Breast epithelium (tissue), 4 donors: ENCODE data around the gene PDGFA. TPM values are rescaled to one million over a fixed set of nuclear protein-coding genes. Genes with fewer than 3 reads are reported as not detected.
A peak's percentile ranks its signal among the peaks of the same experiment; 100 is the strongest.

ENCODE experiments used
- DNase-seq, 2 donors: peaks; one replicate each; pipeline ENCODE4 v3.0.0-alpha.2; 2019; ENCODE audit warnings: low spot score in 2 of 2
- H3K27ac ChIP-seq, 2 donors: fragments of 200-600 bp; sonication (generic) in 1 of 2; one replicate each; pipeline ENCODE4 v1.5.1; 2016 to 2019; ENCODE audit warnings: mild to moderate bottlenecking in 1 of 2
- H3K27me3 ChIP-seq, 2 donors: fragments of 200-600 bp; sonication (generic) in 1 of 2; one replicate each; pipeline versions ENCODE4 v1.5.1 to v1.6.0; 2017 to 2019; ENCODE audit warnings: control low read depth in 1 of 2, mild to moderate bottlenecking in 1 of 2
- H3K36me3 ChIP-seq: fragments of 200-600 bp; one replicate; pipeline ENCODE4 v1.5.1; 2019
- H3K4me1 ChIP-seq, 2 donors: fragments of 200-600 bp; sonication (generic); one replicate each; pipeline ENCODE4 v1.5.1; 2016 to 2019; ENCODE audit warnings: control low read depth in 1 of 2
- H3K4me3 ChIP-seq, 3 donors: fragments of 200-600 bp; sonication (generic); 1 replicate in 2 of 3; 2 replicates in 1 of 3; pipeline ENCODE4 v1.5.1; 2016 to 2019; ENCODE audit warnings: mild to moderate bottlenecking in 3 of 3, moderate library complexity in 2 of 3
- H3K9me3 ChIP-seq, 2 donors: fragments of 200-600 bp; sonication (generic) in 1 of 2; one replicate each; pipeline ENCODE4 v1.5.1; 2016 to 2019; ENCODE audit warnings: control low read depth in 1 of 2
- POLR2A ChIP-seq: fragments of 450-650 bp; IDR thresholded peaks from one replicate; pipeline ENCODE4 v1.6.1; 2016; ENCODE audit warnings: antibody characterized with exemption, mild to moderate bottlenecking, moderate library complexity
- POLR2AphosphoS5 ChIP-seq, 3 donors: sonication (generic); formaldehyde crosslinking; IDR thresholded peaks; one replicate each; pipeline ENCODE4 v1.6.1; 2017; ENCODE audit warnings: antibody characterized with exemption in 3 of 3
- intact Hi-C: fragments of 100-400 bp; cut with DNase I; formaldehyde crosslinking; loops from one replicate; pipeline ENCODE4 v1.15.1; 2023; ENCODE audit warnings: low total_unique reads
- total RNA-seq, 3 donors: library from RNA; depleted of rRNA; stranded (reverse); fragments of >200 nt; gene quantifications; one replicate each; pipeline ENCODE4 v1.1.0, GENCODE V29; 2016
- TF ChIP-seq, protein P1 (sequence below), 3 donors: fragments of 450-650 bp; IDR thresholded peaks; one replicate each; pipeline ENCODE4 v1.5.1; 2016 to 2017; ENCODE audit warnings: antibody characterized with exemption in 3 of 3, mild to moderate bottlenecking in 3 of 3, moderate library complexity in 3 of 3

PDGFA gene
- total RNA-seq, 3 donors from 2014 or later = 19.8 to 33.4 (median 31.2) TPM

- Histone ChIP-seq H3K27ac (peak overlapping the region; percentile 84 to 90), H3K4me1 (peaks cover 6 to 9% of the 10 kb centered on the region in 2 donors), H3K36me3 (no peaks in the 10 kb centered on the region), H3K4me3 (peak overlapping the region; percentile 66 to 92 (median 76)), H3K27me3 (peaks cover 0 to 28% of the 10 kb centered on the region in 2 donors), H3K9me3 (no peaks in the 10 kb centered on the region)
- intact Hi-C loops = no loop called here
- no peak for DNase-seq
- TF ChIP-seq, protein P1, sequence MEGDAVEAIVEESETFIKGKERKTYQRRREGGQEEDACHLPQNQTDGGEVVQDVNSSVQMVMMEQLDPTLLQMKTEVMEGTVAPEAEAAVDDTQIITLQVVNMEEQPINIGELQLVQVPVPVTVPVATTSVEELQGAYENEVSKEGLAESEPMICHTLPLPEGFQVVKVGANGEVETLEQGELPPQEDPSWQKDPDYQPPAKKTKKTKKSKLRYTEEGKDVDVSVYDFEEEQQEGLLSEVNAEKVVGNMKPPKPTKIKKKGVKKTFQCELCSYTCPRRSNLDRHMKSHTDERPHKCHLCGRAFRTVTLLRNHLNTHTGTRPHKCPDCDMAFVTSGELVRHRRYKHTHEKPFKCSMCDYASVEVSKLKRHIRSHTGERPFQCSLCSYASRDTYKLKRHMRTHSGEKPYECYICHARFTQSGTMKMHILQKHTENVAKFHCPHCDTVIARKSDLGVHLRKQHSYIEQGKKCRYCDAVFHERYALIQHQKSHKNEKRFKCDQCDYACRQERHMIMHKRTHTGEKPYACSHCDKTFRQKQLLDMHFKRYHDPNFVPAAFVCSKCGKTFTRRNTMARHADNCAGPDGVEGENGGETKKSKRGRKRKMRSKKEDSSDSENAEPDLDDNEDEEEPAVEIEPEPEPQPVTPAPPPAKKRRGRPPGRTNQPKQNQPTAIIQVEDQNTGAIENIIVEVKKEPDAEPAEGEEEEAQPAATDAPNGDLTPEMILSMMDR (IDR thresholded peaks at IDR 0.05) = no peak
- TF ChIP-seq POLR2A (no peak), POLR2AphosphoS5 (IDR thresholded peaks at IDR 0.05) (no peak)
These were observed 1.6 kb downstream of the PDGFA start for GRCh38 chr7:517774-518629.

DNA sequence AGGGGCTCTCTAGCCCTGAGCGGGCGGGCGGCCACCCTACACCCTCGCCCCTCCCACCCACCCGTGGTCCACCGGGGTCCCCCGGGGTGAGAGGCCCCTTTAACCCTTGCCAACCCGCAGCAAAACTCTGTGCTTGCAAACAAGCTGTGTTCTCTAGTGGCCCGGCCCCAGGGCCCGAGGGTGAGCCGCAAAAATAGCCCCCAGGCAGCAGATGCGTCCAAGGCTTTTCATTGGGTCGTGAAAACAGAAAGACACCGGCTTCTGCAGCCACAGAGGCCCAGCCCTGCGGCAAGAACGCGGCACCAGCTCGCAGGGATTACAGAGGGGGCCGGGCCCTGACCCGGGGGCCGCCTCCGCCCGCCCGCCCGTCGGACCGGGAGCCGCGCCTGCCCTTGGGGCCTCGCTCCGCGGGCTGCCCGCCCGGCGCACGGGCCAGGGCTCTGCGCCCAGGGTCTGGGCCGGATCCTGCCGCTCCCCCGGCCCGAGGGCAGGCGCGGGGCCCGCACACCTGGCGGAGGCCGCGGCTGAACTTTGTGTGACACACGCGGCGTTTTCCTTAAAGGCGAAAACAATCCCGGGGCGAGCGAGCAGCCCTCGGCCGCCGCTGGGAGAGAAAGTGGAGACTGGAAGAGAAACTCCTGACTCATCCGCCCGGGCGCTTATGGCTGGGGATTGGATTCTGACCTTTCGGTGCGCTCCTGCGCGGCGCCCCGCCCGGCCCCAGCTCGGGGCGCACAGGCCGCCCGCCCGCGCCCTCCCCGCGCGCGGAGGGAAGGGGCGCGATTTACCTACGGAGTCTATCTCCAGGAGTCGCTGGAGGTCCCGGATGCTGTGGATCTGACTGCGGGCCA lies 2.8 kb downstream of the PDGFA start:
- intact Hi-C loops = no loop called here
- peak overlapping the region; percentile 84 to 90 for H3K27ac ChIP-seq
- H3K4me3 ChIP-seq = peak overlapping the region; percentile 66 to 92 (median 76)
- DNase-seq = no peak
- no peaks in the 10 kb centered on the region for H3K9me3 ChIP-seq
- TF ChIP-seq POLR2AphosphoS5 (IDR thresholded peaks at IDR 0.05) = no peak
- TF ChIP-seq POLR2A = no peak
- TF ChIP-seq, protein P1 (IDR thresholded peaks at IDR 0.05) = no peak
- H3K4me1 ChIP-seq = peaks cover 4 to 6% of the 10 kb centered on the region in 2 donors
- H3K36me3 ChIP-seq = no peaks in the 10 kb centered on the region
- H3K27me3 ChIP-seq = peaks cover 0 to 17% of the 10 kb centered on the region in 2 donors

DNA sequence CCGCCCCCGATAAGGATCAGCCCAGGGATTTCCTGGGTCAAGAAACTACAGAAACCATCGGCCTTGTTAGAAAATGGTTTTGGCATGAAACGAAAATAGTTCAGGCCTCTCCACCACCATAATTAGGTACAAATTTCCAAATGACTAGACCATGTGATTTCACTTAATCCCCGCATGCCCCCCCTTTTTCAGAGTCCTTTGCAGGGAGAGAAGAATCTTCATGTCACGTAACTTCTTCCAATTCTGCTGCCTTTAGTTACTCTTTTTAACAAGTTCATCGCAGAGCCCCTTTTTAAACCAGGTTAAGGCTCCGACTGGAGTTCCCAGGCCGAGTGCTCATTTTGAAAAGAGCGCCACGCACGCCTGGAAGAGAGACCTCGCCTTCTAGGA lies 3.4 kb downstream of the PDGFA start:
- intact Hi-C loops = no loop called here
- Histone ChIP-seq H3K4me1 (peaks cover 0 to 3% of the 10 kb centered on the region in 2 donors), H3K27ac (peak overlapping the region; percentile 84 to 90)

DNA sequence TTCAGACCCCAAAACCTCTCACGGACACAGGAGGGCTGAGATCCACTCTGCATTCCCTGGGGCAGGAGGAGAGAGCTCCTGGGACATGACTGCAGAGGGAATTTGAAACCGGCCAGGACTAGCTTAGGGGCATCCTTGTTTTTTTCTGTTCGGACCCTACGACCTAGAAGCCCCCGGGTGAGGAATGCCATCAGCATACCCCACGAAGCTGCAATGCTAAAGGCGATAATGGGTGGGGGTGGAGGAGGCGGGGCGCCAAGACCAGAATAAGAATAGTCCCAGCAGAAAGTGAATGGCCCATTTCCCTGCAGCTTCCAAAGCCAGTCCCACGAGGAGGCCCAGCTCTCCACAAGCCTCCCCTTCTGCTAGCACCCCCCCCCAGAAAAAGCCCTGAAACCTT lies 4.0 kb downstream of the PDGFA start:
- TF ChIP-seq, protein P1 (IDR thresholded peaks at IDR 0.05) = no peak
- TF ChIP-seq POLR2AphosphoS5 (IDR thresholded peaks at IDR 0.05) (no peak), POLR2A (no peak)
- H3K9me3 ChIP-seq = no peaks in the 10 kb centered on the region
- peak overlapping the region; percentile 84 to 90 for H3K27ac ChIP-seq
- intact Hi-C loops = no loop called here
- peaks cover 0 to 3% of the 10 kb centered on the region in 2 donors for H3K4me1 ChIP-seq
- no peaks in the 10 kb centered on the region for H3K36me3 ChIP-seq
- no peak for DNase-seq
- peaks cover 0 to 5% of the 10 kb centered on the region in 2 donors for H3K27me3 ChIP-seq
- peak overlapping the region in 2 of 3 donors; percentile 76 to 92 for H3K4me3 ChIP-seq

More for the DNA sequence above, 3.4 kb downstream of the PDGFA start:
- Histone ChIP-seq H3K9me3 (no peaks in the 10 kb centered on the region), H3K36me3 (no peaks in the 10 kb centered on the region), H3K27me3 (peaks cover 0 to 11% of the 10 kb centered on the region in 2 donors), H3K4me3 (peak overlapping the region; percentile 66 to 92 (median 76))
- no peak for DNase-seq
- TF ChIP-seq POLR2AphosphoS5 (IDR thresholded peaks at IDR 0.05) (no peak), POLR2A (no peak)
- TF ChIP-seq, protein P1 (IDR thresholded peaks at IDR 0.05) = no peak
